Liver (tissue), 9 donors: ENCODE measurements around the gene FLG2. TPM values are rescaled to one million over a fixed set of nuclear protein-coding genes. Genes with fewer than 3 reads are reported as not detected.

ENCODE experiments used
- DNase-seq: peaks from one replicate; pipeline ENCODE4 v3.0.0-alpha.2; 2017; ENCODE audit warnings: low spot score
- H3K27ac ChIP-seq, 2 donors: one replicate each; pipeline ENCODE4 v1.7.0; 2013; ENCODE audit warnings: inconsistent platforms in 2 of 2, low read length in 2 of 2, control low read depth in 1 of 2, low read depth in 1 of 2, mild to moderate bottlenecking in 1 of 2
- H3K27me3 ChIP-seq, 4 donors: one replicate each; pipeline versions ENCODE4 v1.6.1 to v1.7.0; 2013; ENCODE audit warnings: low read length in 3 of 4, inconsistent platforms in 1 of 4, mild to moderate bottlenecking in 1 of 4, moderate library complexity in 1 of 4; ENCODE audit not compliant: control insufficient read depth in 4 of 4, insufficient read depth in 4 of 4
- H3K36me3 ChIP-seq, 4 donors: one replicate each; pipeline versions ENCODE4 v1.6.1 to v1.7.0; 2013; ENCODE audit warnings: low read length in 3 of 4, mild to moderate bottlenecking in 3 of 4, low read depth in 1 of 4, moderate library complexity in 1 of 4; ENCODE audit not compliant: control insufficient read depth in 4 of 4, insufficient read depth in 3 of 4
- H3K4me1 ChIP-seq, 4 donors: one replicate each; pipeline versions ENCODE4 v1.6.1 to v1.7.0; 2013; ENCODE audit warnings: low read length in 3 of 4, mild to moderate bottlenecking in 3 of 4, moderate library complexity in 1 of 4; ENCODE audit not compliant: control insufficient read depth in 4 of 4, insufficient read depth in 4 of 4
- H3K4me3 ChIP-seq, 3 donors: one replicate each; pipeline versions ENCODE4 v1.6.1 to v1.7.0; 2013; ENCODE audit warnings: low read length in 3 of 3, control low read depth in 1 of 3, low read depth in 1 of 3, mild to moderate bottlenecking in 1 of 3
- H3K9ac ChIP-seq, 2 donors: one replicate each; pipeline ENCODE4 v1.7.0; 2013; ENCODE audit warnings: low read length in 2 of 2, mild to moderate bottlenecking in 2 of 2, moderate library complexity in 2 of 2, control low read depth in 1 of 2, low read depth in 1 of 2
- H3K9me3 ChIP-seq, 4 donors: one replicate each; pipeline versions ENCODE4 v1.6.1 to v1.7.0; 2013; ENCODE audit warnings: low read length in 3 of 4; ENCODE audit not compliant: control insufficient read depth in 4 of 4
- EGR1 ChIP-seq, 2 donors: IDR thresholded peaks; 2 replicates each; pipeline ENCODE4 v1.6.1; 2016 to 2018; ENCODE audit warnings: antibody characterized with exemption in 2 of 2, low read depth in 2 of 2
- FOXA1 ChIP-seq: IDR thresholded peaks from 2 replicates; pipeline ENCODE4 v1.6.1; 2016; ENCODE audit warnings: antibody characterized with exemption
- FOXA2 ChIP-seq: IDR thresholded peaks from 2 replicates; pipeline ENCODE4 v1.6.1; 2016; ENCODE audit warnings: antibody characterized with exemption
- GABPA ChIP-seq, 2 donors: IDR thresholded peaks in 1 of 2; conservative IDR thresholded peaks in 1 of 2; 2 replicates each; pipeline ENCODE4 v1.6.1; 2016; ENCODE audit warnings: antibody characterized with exemption in 2 of 2, mild to moderate bottlenecking in 1 of 2, moderate library complexity in 1 of 2
- HNF4A ChIP-seq, 2 donors: conservative IDR thresholded peaks; 2 replicates each; pipeline ENCODE4 v1.6.1; 2016; ENCODE audit warnings: antibody characterized with exemption in 2 of 2, mild to moderate bottlenecking in 2 of 2
- HNF4G ChIP-seq: IDR thresholded peaks from 2 replicates; pipeline ENCODE4 v1.6.1; 2016; ENCODE audit warnings: antibody characterized with exemption
- JUND ChIP-seq, 2 donors: IDR thresholded peaks; 2 replicates each; pipeline ENCODE4 v1.6.1; 2016; ENCODE audit warnings: antibody characterized with exemption in 2 of 2
- NR2F2 ChIP-seq: IDR thresholded peaks from 2 replicates; pipeline ENCODE4 v1.6.1; 2016; ENCODE audit warnings: antibody characterized with exemption
- RAD21 ChIP-seq, 2 donors: IDR thresholded peaks; 2 replicates each; pipeline ENCODE4 v1.6.1; 2016; ENCODE audit warnings: antibody characterized with exemption in 2 of 2, mild to moderate bottlenecking in 2 of 2
- RXRA ChIP-seq, 2 donors: IDR thresholded peaks; 2 replicates each; pipeline ENCODE4 v1.6.1; 2017 to 2018; ENCODE audit warnings: antibody characterized with exemption in 2 of 2, mild to moderate bottlenecking in 1 of 2
- TAF1 ChIP-seq: conservative IDR thresholded peaks from 2 replicates; pipeline ENCODE4 v1.6.1; 2016; ENCODE audit warnings: antibody characterized with exemption, mild to moderate bottlenecking
- YY1 ChIP-seq: IDR thresholded peaks from 2 replicates; pipeline ENCODE4 v1.6.1; 2016; ENCODE audit warnings: antibody characterized with exemption, mild to moderate bottlenecking
- WGBS: extraction: QIAGEN DNeasy Blood & Tissue Kit; methylation state at CpG from one replicate; pipeline ENCODE4 v1.1.7; 2013; 5-methylcytosine and 5-hydroxymethylcytosine counted together
- polyA plus RNA-seq, 2 donors: library from polyadenylated mRNA; stranded (reverse) in 1 of 2; unstranded in 1 of 2; fragments of 200-250 nt in 1 of 2; fragments of >200 nt in 1 of 2; fragmentation: Nextera tagmentation in 1 of 2; extraction: Ambion mirVana in 1 of 2; gene quantifications; one replicate each; pipeline versions ENCODE4 v1.2.1 to v1.2.3, GENCODE V29; 2013 to 2015
- total RNA-seq, 2 donors: library from RNA; depleted of rRNA; stranded (reverse); fragments of >200 nt; gene quantifications; one replicate each; pipeline ENCODE4 v1.2.3, GENCODE V29; 2014
- TF ChIP-seq, protein P1 (sequence below): IDR thresholded peaks from 2 replicates; pipeline ENCODE4 v1.6.1; 2016; ENCODE audit warnings: antibody characterized with exemption
- TF ChIP-seq, protein P2 (sequence below): fragments of 150-350 bp; IDR thresholded peaks from 2 replicates; pipeline ENCODE4 v1.5.1; 2017; ENCODE audit warnings: improper control_type of control experiment, low read depth, low read length; ENCODE audit not compliant: missing input control
- TF ChIP-seq, protein P3 (sequence below): IDR thresholded peaks from 2 replicates; pipeline ENCODE4 v1.6.1; 2016; ENCODE audit warnings: antibody characterized with exemption, mild to moderate bottlenecking
- TF ChIP-seq, protein P4 (sequence below): IDR thresholded peaks from 2 replicates; pipeline ENCODE4 v1.6.1; 2016; ENCODE audit warnings: antibody characterized with exemption
- TF ChIP-seq, protein P5 (sequence below): IDR thresholded peaks from 2 replicates; pipeline ENCODE4 v1.6.1; 2016; ENCODE audit warnings: antibody characterized with exemption
- donor health status: healthy.
- donor health status: healthy.
- donor health status: healthy.
- donor health status: healthy.
- donor health status: healthy.

The FLG2 gene
- total and polyA plus RNA-seq, 4 donors: not detected

DNA sequence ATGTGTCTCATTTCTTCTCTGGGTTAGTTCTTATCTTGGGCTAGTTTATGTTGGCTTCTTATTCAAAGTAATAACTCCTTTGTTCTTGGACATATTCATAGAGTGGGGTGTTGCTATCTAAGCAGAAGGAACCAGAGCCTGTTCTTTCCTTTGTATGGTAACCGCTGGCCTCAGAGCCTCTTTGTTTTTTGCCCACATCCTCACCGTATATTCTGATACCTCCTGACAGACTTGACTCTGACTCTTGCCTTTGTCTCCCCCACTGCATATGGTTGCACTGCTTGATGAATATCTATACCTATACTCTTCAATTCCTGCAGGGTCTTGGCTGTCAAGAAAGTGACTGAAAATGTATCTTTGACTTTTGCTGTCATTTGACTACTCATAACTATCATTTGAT is 10.2 kb downstream of the FLG2 start:
- no peak for TF ChIP-seq RAD21 (IDR thresholded peaks at IDR 0.05)
- TF ChIP-seq YY1: no peak
- TF ChIP-seq, protein P1, sequence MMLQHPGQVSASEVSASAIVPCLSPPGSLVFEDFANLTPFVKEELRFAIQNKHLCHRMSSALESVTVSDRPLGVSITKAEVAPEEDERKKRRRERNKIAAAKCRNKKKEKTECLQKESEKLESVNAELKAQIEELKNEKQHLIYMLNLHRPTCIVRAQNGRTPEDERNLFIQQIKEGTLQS: no peak
- no peak for TF ChIP-seq HNF4G
- TF ChIP-seq HNF4A (conservative IDR thresholded peaks at IDR 0.05): no peak
- no peak for TF ChIP-seq GABPA (IDR thresholded peaks at IDR 0.05 in 1 of 2, conservative IDR thresholded peaks at IDR 0.05 in 1 of 2)
- TF ChIP-seq, protein P2, sequence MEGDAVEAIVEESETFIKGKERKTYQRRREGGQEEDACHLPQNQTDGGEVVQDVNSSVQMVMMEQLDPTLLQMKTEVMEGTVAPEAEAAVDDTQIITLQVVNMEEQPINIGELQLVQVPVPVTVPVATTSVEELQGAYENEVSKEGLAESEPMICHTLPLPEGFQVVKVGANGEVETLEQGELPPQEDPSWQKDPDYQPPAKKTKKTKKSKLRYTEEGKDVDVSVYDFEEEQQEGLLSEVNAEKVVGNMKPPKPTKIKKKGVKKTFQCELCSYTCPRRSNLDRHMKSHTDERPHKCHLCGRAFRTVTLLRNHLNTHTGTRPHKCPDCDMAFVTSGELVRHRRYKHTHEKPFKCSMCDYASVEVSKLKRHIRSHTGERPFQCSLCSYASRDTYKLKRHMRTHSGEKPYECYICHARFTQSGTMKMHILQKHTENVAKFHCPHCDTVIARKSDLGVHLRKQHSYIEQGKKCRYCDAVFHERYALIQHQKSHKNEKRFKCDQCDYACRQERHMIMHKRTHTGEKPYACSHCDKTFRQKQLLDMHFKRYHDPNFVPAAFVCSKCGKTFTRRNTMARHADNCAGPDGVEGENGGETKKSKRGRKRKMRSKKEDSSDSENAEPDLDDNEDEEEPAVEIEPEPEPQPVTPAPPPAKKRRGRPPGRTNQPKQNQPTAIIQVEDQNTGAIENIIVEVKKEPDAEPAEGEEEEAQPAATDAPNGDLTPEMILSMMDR: no peak
- TF ChIP-seq, protein P3, sequence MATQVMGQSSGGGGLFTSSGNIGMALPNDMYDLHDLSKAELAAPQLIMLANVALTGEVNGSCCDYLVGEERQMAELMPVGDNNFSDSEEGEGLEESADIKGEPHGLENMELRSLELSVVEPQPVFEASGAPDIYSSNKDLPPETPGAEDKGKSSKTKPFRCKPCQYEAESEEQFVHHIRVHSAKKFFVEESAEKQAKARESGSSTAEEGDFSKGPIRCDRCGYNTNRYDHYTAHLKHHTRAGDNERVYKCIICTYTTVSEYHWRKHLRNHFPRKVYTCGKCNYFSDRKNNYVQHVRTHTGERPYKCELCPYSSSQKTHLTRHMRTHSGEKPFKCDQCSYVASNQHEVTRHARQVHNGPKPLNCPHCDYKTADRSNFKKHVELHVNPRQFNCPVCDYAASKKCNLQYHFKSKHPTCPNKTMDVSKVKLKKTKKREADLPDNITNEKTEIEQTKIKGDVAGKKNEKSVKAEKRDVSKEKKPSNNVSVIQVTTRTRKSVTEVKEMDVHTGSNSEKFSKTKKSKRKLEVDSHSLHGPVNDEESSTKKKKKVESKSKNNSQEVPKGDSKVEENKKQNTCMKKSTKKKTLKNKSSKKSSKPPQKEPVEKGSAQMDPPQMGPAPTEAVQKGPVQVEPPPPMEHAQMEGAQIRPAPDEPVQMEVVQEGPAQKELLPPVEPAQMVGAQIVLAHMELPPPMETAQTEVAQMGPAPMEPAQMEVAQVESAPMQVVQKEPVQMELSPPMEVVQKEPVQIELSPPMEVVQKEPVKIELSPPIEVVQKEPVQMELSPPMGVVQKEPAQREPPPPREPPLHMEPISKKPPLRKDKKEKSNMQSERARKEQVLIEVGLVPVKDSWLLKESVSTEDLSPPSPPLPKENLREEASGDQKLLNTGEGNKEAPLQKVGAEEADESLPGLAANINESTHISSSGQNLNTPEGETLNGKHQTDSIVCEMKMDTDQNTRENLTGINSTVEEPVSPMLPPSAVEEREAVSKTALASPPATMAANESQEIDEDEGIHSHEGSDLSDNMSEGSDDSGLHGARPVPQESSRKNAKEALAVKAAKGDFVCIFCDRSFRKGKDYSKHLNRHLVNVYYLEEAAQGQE: no peak
- no peak for TF ChIP-seq RXRA (IDR thresholded peaks at IDR 0.05)
- no peak for TF ChIP-seq FOXA1
- TF ChIP-seq FOXA2: no peak
- TF ChIP-seq EGR1 (IDR thresholded peaks at IDR 0.05; ENCODE audit: low read depth in 2 of 2): no peak
- H3K27me3 ChIP-seq: no peaks in the 10 kb centered on the region
- peaks cover 0 to 2% (median 0%) of the 10 kb centered on the region in 4 donors for H3K9me3 ChIP-seq
- H3K4me1 ChIP-seq: no peaks in the 10 kb centered on the region
- DNase-seq: no peak
- WGBS: 91% methylated on average over 2 of the region's 2 CpGs
- H3K27ac ChIP-seq: no peak overlapping the region
- H3K9ac ChIP-seq: no peak overlapping the region
- no peak overlapping the region for H3K4me3 ChIP-seq
- H3K36me3 ChIP-seq: no peaks in the 10 kb centered on the region

DNA sequence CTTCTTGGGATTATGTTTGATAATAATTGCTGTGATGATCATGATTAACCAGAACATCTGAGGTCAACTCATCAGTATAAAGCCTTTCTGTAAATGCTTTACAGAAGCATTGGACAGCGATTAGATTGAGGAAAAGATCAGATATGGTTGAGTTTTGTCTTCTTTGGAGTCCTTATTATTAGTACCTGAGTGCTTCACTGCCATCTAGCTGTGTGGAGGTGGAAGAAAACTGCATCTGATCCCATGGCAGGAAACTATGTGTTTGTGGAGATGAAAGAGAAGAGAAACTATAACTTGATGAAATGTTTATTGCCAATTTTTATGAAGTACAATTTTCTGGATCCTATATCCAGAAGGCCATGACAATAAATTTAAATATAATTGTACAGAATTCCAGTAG is 11.4 kb downstream of the FLG2 start:
- H3K27ac ChIP-seq: no peak overlapping the region
- no peaks in the 10 kb centered on the region for H3K27me3 ChIP-seq
- no peak overlapping the region for H3K9ac ChIP-seq
- H3K36me3 ChIP-seq: no peaks in the 10 kb centered on the region
- WGBS: 44% methylated on average over 1 of the region's 1 CpG
- DNase-seq: no peak
- no peak overlapping the region for H3K4me3 ChIP-seq
- peaks cover 0 to 2% (median 0%) of the 10 kb centered on the region in 4 donors for H3K9me3 ChIP-seq
- no peaks in the 10 kb centered on the region for H3K4me1 ChIP-seq
- TF ChIP-seq FOXA1 (no peak), EGR1 (IDR thresholded peaks at IDR 0.05; ENCODE audit: low read depth in 2 of 2) (no peak), RXRA (IDR thresholded peaks at IDR 0.05) (no peak), JUND (IDR thresholded peaks at IDR 0.05) (no peak), RAD21 (IDR thresholded peaks at IDR 0.05) (no peak), HNF4A (conservative IDR thresholded peaks at IDR 0.05) (no peak), HNF4G (no peak), NR2F2 (no peak), TAF1 (no peak), FOXA2 (no peak), GABPA (IDR thresholded peaks at IDR 0.05 in 1 of 2, conservative IDR thresholded peaks at IDR 0.05 in 1 of 2) (no peak)
- TF ChIP-seq, protein P4, sequence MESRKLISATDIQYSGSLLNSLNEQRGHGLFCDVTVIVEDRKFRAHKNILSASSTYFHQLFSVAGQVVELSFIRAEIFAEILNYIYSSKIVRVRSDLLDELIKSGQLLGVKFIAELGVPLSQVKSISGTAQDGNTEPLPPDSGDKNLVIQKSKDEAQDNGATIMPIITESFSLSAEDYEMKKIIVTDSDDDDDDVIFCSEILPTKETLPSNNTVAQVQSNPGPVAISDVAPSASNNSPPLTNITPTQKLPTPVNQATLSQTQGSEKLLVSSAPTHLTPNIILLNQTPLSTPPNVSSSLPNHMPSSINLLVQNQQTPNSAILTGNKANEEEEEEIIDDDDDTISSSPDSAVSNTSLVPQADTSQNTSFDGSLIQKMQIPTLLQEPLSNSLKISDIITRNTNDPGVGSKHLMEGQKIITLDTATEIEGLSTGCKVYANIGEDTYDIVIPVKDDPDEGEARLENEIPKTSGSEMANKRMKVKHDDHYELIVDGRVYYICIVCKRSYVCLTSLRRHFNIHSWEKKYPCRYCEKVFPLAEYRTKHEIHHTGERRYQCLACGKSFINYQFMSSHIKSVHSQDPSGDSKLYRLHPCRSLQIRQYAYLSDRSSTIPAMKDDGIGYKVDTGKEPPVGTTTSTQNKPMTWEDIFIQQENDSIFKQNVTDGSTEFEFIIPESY: no peak
- TF ChIP-seq, protein P1: no peak
- TF ChIP-seq, protein P5, sequence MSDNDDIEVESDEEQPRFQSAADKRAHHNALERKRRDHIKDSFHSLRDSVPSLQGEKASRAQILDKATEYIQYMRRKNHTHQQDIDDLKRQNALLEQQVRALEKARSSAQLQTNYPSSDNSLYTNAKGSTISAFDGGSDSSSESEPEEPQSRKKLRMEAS: no peak
- TF ChIP-seq, protein P2: no peak
- TF ChIP-seq, protein P3: no peak
